ENCODE results near the gene C1orf185.

DNA sequence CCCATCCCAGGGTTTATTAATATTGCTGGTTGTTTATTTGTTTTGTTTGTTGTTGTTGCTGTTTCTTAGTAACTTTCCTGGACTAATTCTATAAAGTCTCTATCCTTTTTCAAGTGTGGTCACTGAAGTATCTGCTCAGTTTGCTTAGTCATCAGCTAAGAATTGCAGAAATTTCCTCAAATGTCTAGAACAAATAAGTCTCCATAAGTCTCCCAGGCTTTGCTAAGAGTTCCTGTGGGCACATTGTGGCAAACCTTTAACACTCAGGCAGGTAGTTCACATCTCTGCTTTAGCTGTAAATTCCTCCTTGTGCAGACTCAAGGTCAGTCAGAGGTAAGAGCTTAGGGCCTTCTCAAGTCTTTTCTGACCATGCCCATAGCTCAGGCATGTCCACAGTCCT is 38.9 kb upstream of the C1orf185 start:
- TF ChIP-seq CTCF (IDR thresholded peaks at IDR 0.05) (no peak), GABPA (IDR thresholded peaks at IDR 0.05; ENCODE audit: low read depth) (no peak), YY1 (IDR thresholded peaks at IDR 0.05; ENCODE audit: low read depth) (no peak), RAD21 (IDR thresholded peaks at IDR 0.05; ENCODE audit: low read length) (no peak), EP300 (IDR thresholded peaks at IDR 0.05; ENCODE audit: borderline replicate concordance in 1 of 2, low read depth in 1 of 2, low read length in 1 of 2) (peak in 1 of 2 experiments; percentile 77; a peak in 1 of 4 replicates), SMC3 (IDR thresholded peaks at IDR 0.05; ENCODE audit: low read depth, low read length) (no peak), POLR2AphosphoS5 (IDR thresholded peaks at IDR 0.05; ENCODE audit: low read depth, low read length) (peak; percentile 18; the same call in 1 of the 2 replicates), NFIC (IDR thresholded peaks at IDR 0.05; ENCODE audit: borderline replicate concordance) (0 out of 2 replicates have a peak, but pooled peaks have one; percentile 52), CHD2 (IDR thresholded peaks at IDR 0.05; ENCODE audit: low read length, partially characterized antibody) (no peak)
- TF ChIP-seq, protein P1, sequence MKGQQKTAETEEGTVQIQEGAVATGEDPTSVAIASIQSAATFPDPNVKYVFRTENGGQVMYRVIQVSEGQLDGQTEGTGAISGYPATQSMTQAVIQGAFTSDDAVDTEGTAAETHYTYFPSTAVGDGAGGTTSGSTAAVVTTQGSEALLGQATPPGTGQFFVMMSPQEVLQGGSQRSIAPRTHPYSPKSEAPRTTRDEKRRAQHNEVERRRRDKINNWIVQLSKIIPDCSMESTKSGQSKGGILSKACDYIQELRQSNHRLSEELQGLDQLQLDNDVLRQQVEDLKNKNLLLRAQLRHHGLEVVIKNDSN (IDR thresholded peaks at IDR 0.05; ENCODE audit: borderline replicate concordance, low read depth): no peak
